ENCODE results near the gene ZBTB9. TPM values are rescaled to one million over a fixed set of nuclear protein-coding genes. Genes with fewer than 3 reads are reported as not detected.

The ZBTB9 gene
- total RNA-seq, 4 donors from 2014 or later: 4.0 to 5.4 (median 4.6) TPM

GRCh38 chr6:33423777-33424176, 30.6 kb upstream of the ZBTB9 start:
- no peak overlapping the region for H3K4me3 ChIP-seq (ENCODE audit: low read depth, poor library complexity, severe bottlenecking)
- WGBS, 2 donors: 96 to 100% methylated on average over 2 of the region's 2 CpGs
- DNase-seq (ENCODE audit: low spot score in 2 of 2): no peak
- TF ChIP-seq CTCF (IDR thresholded peaks at IDR 0.05): no peak
- TF ChIP-seq POLR2A (IDR thresholded peaks at IDR 0.05): no peak
- intact Hi-C loops (cut with DNase I; ENCODE audit: low total_unique reads): no loop called here

GRCh38 chr6:33424855-33425667, 29.3 kb upstream of the ZBTB9 start:
- intact Hi-C loops (cut with DNase I; ENCODE audit: low total_unique reads): no loop called here
- H3K4me3 ChIP-seq (ENCODE audit: low read depth, poor library complexity, severe bottlenecking): peak overlapping the region; percentile 28
- 13 to 16% methylated on average over 12 of the region's 12 CpGs for WGBS, 2 donors
- DNase-seq (ENCODE audit: low spot score in 2 of 2): no peak
- no peak for TF ChIP-seq POLR2A (IDR thresholded peaks at IDR 0.05)
- no peak for TF ChIP-seq CTCF (IDR thresholded peaks at IDR 0.05)

- WGBS, 2 donors: 0 to 2% methylated on average over 36 to 43 of the region's 43 CpGs
- peak; percentile 81 to 98 for DNase-seq (ENCODE audit: low spot score in 2 of 2)
- no peak for TF ChIP-seq CTCF (IDR thresholded peaks at IDR 0.05)
- no peak for TF ChIP-seq POLR2A (IDR thresholded peaks at IDR 0.05)
- intact Hi-C loops (cut with DNase I; ENCODE audit: low total_unique reads): no loop called here
- peak overlapping the region; percentile 28 for H3K4me3 ChIP-seq (ENCODE audit: low read depth, poor library complexity, severe bottlenecking)
Measured at GRCh38 chr6:33425668-33426577, 28.5 kb upstream of the ZBTB9 start.

- 3 to 5% methylated on average over 12 of the region's 12 CpGs for WGBS, 2 donors
- TF ChIP-seq CTCF (IDR thresholded peaks at IDR 0.05) (no peak), POLR2A (IDR thresholded peaks at IDR 0.05) (no peak)
- no peak for DNase-seq (ENCODE audit: low spot score in 2 of 2)
- H3K4me3 ChIP-seq (ENCODE audit: low read depth, poor library complexity, severe bottlenecking): no peak overlapping the region
- intact Hi-C loops (cut with DNase I; ENCODE audit: low total_unique reads): no loop called here
Measured at GRCh38 chr6:33426590-33427511, 27.5 kb upstream of the ZBTB9 start.

- no peak for TF ChIP-seq POLR2A (IDR thresholded peaks at IDR 0.05)
- 0 to 2% methylated on average over 16 to 20 of the region's 79 CpGs for WGBS, 2 donors
- DNase-seq (ENCODE audit: low spot score in 2 of 2): no peak
- intact Hi-C loops (cut with DNase I; ENCODE audit: low total_unique reads): no loop called here
- H3K4me3 ChIP-seq (ENCODE audit: low read depth, poor library complexity, severe bottlenecking): peak overlapping the region; percentile 18
Measured at GRCh38 chr6:33427585-33428223, 26.7 kb upstream of the ZBTB9 start.

Data from lower leg skin (tissue), 4 donors.